ENCODE data around the gene TBC1D2. TPM values are rescaled to one million over a fixed set of nuclear protein-coding genes. Genes with fewer than 3 reads are reported as not detected.
A peak's percentile ranks its signal among the peaks of the same experiment; 100 is the strongest.

The TBC1D2 gene
- total RNA-seq, 3 donors from 2014 or later (not counting 1 experiment from before 2014, with no cell fraction given): 5.0 to 8.9 (median 7.0) TPM

DNA sequence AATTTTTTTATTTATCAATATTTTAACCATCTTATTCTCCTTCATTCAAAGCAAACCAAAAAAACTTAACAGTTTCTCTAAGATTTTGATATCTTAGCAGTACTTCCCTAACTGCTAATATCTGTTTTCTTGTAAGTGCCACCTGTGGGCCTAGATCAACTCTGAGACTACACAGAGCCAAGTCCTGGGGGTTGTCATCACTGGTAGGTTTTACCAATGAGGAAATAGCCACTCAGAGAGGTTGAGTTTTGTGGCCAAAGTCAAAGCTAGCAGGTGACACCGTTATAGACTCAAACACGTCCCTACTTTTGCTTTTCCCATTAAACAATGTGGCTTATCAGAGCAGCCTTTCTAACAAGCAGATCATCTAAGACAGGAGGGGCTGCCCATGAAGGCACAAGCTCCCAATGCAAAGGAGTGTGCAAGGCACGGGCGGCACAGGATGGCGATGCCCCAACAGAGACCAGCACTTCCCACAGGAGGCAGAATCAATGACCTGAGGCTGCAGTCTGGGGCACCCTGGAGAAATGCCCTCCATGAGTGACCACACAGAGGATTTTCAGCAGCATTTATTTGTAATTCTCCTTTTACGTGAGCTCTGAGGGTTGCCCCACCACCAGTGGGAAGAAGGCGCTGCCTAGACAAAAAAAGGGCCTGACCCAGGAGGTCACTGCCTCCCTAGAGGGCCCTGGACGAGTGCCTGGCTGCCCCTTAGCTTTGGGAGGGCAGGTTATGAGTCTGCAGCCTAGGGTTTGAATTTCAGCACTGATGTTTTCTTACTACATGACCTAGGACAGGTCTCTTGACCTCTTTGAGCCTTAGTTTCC lies 7.4 kb downstream of the TBC1D2 start:
- TF ChIP-seq, protein P1, sequence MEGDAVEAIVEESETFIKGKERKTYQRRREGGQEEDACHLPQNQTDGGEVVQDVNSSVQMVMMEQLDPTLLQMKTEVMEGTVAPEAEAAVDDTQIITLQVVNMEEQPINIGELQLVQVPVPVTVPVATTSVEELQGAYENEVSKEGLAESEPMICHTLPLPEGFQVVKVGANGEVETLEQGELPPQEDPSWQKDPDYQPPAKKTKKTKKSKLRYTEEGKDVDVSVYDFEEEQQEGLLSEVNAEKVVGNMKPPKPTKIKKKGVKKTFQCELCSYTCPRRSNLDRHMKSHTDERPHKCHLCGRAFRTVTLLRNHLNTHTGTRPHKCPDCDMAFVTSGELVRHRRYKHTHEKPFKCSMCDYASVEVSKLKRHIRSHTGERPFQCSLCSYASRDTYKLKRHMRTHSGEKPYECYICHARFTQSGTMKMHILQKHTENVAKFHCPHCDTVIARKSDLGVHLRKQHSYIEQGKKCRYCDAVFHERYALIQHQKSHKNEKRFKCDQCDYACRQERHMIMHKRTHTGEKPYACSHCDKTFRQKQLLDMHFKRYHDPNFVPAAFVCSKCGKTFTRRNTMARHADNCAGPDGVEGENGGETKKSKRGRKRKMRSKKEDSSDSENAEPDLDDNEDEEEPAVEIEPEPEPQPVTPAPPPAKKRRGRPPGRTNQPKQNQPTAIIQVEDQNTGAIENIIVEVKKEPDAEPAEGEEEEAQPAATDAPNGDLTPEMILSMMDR (IDR thresholded peaks at IDR 0.05): no peak
- DNase-seq (no peak), ATAC-seq (no peak)
- peak overlapping the region in 1 of 2 donors; percentile 51 for H3K27ac Mint-ChIP-seq
- H3K4me1 Mint-ChIP-seq: peaks cover 10 to 20% of the 10 kb centered on the region in 2 donors
- Histone ChIP-seq H3K4me3 (ENCODE audit: low read length) (no peak overlapping the region), H3K4me1 (ENCODE audit: control insufficient read depth, insufficient read depth, low read length) (peaks cover 12% of the 10 kb centered on the region), H3K27me3 (ENCODE audit: control insufficient read depth, insufficient read depth, low read length) (no peaks in the 10 kb centered on the region), H3K27ac (ENCODE audit: low read length) (peak overlapping the region; percentile 37), H3K36me3 (ENCODE audit: control insufficient read depth, insufficient read depth, low read length) (peaks cover 5% of the 10 kb centered on the region), H3K9me3 (ENCODE audit: control insufficient read depth, insufficient read depth, low read length) (no peaks in the 10 kb centered on the region)
- intact Hi-C loops (cut with micrococcal nuclease): no loop called here
- no peaks in the 10 kb centered on the region for H3K36me3 Mint-ChIP-seq
- no peaks in the 10 kb centered on the region for H3K9me3 Mint-ChIP-seq
- 72% methylated on average over 8 of the region's 8 CpGs for WGBS (ENCODE audit: insufficient coverage)
- no peak overlapping the region for H3K4me3 Mint-ChIP-seq
- H3K27me3 Mint-ChIP-seq (ENCODE audit: low read depth in 2 of 2): no peaks in the 10 kb centered on the region

DNA sequence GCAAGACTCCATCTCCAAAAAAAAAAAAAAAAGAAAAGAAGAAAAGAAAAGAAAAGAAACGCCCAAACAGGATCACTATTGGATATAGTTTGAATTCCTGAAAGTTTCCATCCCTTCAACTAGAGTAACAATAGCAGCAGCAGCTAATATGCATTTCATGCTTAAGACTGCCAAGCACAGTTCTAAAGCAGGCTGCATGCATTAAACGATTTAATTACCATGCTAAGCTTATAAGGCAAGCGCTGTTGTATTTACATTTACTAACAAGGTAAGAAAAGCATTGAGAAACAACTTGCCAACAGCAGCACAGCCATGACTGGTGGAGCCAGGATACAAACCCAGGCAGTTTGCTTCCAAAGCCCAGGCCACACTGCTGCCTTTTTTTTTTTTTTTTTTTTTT lies 13.0 kb downstream of the TBC1D2 start:
- H3K27me3 ChIP-seq (ENCODE audit: control insufficient read depth, insufficient read depth, low read length): no peaks in the 10 kb centered on the region
- no peak overlapping the region for H3K4me3 ChIP-seq (ENCODE audit: low read length)
- ATAC-seq: no peak
- H3K36me3 Mint-ChIP-seq: no peaks in the 10 kb centered on the region
- H3K9me3 Mint-ChIP-seq: no peaks in the 10 kb centered on the region
- no peaks in the 10 kb centered on the region for H3K4me1 ChIP-seq (ENCODE audit: control insufficient read depth, insufficient read depth, low read length)
- TF ChIP-seq, protein P1 (IDR thresholded peaks at IDR 0.05): no peak
- 97% methylated on average over 2 of the region's 3 CpGs for WGBS (ENCODE audit: insufficient coverage)
- H3K27me3 Mint-ChIP-seq (ENCODE audit: low read depth in 2 of 2): no peaks in the 10 kb centered on the region
- no peak overlapping the region for H3K4me3 Mint-ChIP-seq
- H3K9me3 ChIP-seq (ENCODE audit: control insufficient read depth, insufficient read depth, low read length): no peaks in the 10 kb centered on the region
- no peak overlapping the region for H3K27ac ChIP-seq (ENCODE audit: low read length)
- DNase-seq: no peak
- intact Hi-C loops (cut with micrococcal nuclease): no loop called here
- peaks cover 4 to 6% of the 10 kb centered on the region in 2 donors for H3K4me1 Mint-ChIP-seq
- H3K36me3 ChIP-seq (ENCODE audit: control insufficient read depth, insufficient read depth, low read length): peaks cover 4% of the 10 kb centered on the region
- H3K27ac Mint-ChIP-seq: no peak overlapping the region

DNA sequence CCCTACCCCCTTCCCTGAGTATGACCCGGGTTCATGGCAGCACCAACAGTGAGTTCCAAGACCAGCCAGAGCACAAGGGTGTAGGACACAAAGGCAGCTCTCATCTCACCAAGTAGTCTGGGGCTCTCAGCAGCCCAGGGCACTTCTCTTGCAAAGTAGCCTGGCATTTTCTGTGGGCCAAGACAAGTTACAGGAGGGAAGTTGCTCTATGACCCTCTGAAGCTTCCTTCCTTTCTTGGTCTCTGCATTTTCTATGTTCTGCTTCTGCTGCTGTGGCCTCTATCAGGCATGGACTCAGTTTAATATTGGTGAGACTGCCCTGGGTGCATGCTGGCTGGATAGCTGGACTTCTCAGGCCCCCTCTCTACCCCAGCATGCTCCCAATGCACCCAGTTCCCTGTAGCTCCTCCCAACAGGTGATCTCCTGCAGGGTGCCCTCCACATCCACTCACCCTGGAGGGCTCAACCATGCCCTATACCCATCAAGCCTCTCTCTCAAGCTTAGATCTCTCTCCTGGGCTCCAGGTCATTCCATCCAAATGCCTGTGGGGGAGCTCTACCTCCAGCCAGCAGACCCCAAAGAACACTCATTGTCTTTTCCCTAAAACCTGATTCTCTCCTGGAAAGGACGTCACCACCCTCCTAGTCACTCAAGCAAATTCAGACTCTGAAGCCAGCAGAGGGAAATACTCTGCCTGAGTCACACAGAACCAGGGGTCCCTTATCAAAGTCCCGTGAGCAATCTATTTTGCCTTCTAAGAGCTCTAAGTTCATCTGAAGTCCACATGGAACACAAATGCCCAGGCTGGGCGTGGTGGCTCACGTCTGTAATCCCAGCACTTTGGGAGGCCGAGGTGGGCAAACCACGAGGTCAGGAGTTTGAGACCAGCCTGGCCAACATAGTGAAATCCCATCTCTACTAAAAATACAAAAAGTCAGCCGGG lies 13.8 kb downstream of the TBC1D2 start:
- H3K27ac ChIP-seq (ENCODE audit: low read length): no peak overlapping the region
- H3K4me1 ChIP-seq (ENCODE audit: control insufficient read depth, insufficient read depth, low read length): no peaks in the 10 kb centered on the region
- 93% methylated on average over 7 of the region's 8 CpGs for WGBS (ENCODE audit: insufficient coverage)

More for the DNA sequence above, 13.8 kb downstream of the TBC1D2 start:
- peaks cover 4% of the 10 kb centered on the region for H3K36me3 ChIP-seq (ENCODE audit: control insufficient read depth, insufficient read depth, low read length)
- Mint-ChIP-seq H3K4me1 (peaks cover 4 to 6% of the 10 kb centered on the region in 2 donors), H3K36me3 (no peaks in the 10 kb centered on the region), H3K27me3 (ENCODE audit: low read depth in 2 of 2) (no peaks in the 10 kb centered on the region), H3K9me3 (no peaks in the 10 kb centered on the region), H3K27ac (no peak overlapping the region), H3K4me3 (no peak overlapping the region)
- no peak overlapping the region for H3K4me3 ChIP-seq (ENCODE audit: low read length)
- ATAC-seq: no peak
- no peaks in the 10 kb centered on the region for H3K27me3 ChIP-seq (ENCODE audit: control insufficient read depth, insufficient read depth, low read length)
- intact Hi-C loops (cut with micrococcal nuclease): no loop called here
- no peak for DNase-seq
- no peaks in the 10 kb centered on the region for H3K9me3 ChIP-seq (ENCODE audit: control insufficient read depth, insufficient read depth, low read length)
- TF ChIP-seq, protein P1 (IDR thresholded peaks at IDR 0.05): no peak
